OCI-LY1 (cell line): ENCODE measurements around the gene LYRM7.

Experiments used
- H2AFZ ChIP-seq: fragments of 200-600 bp; sonication (generic), shearing (Covaris generic); 2 replicates; pipeline ENCODE4 v1.6.0; 2014; ENCODE audit warnings: antibody characterized with exemption, mild to moderate bottlenecking, low read length
- H3F3A ChIP-seq: fragments of 200-600 bp; sonication (generic), shearing (Covaris generic); 2 replicates; pipeline ENCODE4 v1.6.0; 2014; ENCODE audit warnings: mild to moderate bottlenecking, antibody characterized with exemption, low read length, moderate library complexity; ENCODE audit not compliant: insufficient read depth
- H3K27ac ChIP-seq: fragments of 200-600 bp; sonication (generic); 2 replicates; pipeline ENCODE4 v1.5.1; 2014; ENCODE audit warnings: low read length, mixed run types, mild to moderate bottlenecking, low read depth; ENCODE audit not compliant: poor library complexity, severe bottlenecking
- H3K27me3 ChIP-seq: fragments of 200-600 bp; sonication (generic); 2 replicates; pipeline ENCODE4 v1.6.0; 2014; ENCODE audit warnings: antibody characterized with exemption, mild to moderate bottlenecking, low read length, moderate library complexity; ENCODE audit not compliant: insufficient read depth
- H3K36me3 ChIP-seq: fragments of 200-600 bp; sonication (generic); 2 replicates; pipeline ENCODE4 v1.6.1; 2014; ENCODE audit warnings: mild to moderate bottlenecking, antibody characterized with exemption, low read length, moderate library complexity, mixed read lengths; ENCODE audit not compliant: insufficient read depth
- H3K4me1 ChIP-seq: fragments of 200-600 bp; sonication (generic); 2 replicates; pipeline ENCODE4 v1.5.1; 2014; ENCODE audit warnings: mild to moderate bottlenecking, low read length, moderate library complexity; ENCODE audit not compliant: insufficient read depth, severe bottlenecking
- H3K4me2 ChIP-seq: fragments of 200-600 bp; sonication (generic), shearing (Covaris generic); 2 replicates; pipeline ENCODE4 v1.6.1; 2014; ENCODE audit warnings: low read length
- H3K4me3 ChIP-seq: fragments of 200-600 bp; sonication (generic); 2 replicates; pipeline ENCODE4 v1.5.1; 2014; ENCODE audit warnings: low read length, low read depth, mild to moderate bottlenecking, mixed read lengths; ENCODE audit not compliant: poor library complexity, severe bottlenecking
- H3K79me2 ChIP-seq: fragments of 200-600 bp; shearing (Covaris generic); 2 replicates; pipeline ENCODE4 v1.6.1; 2016; ENCODE audit warnings: mixed run types, low read length, mixed read lengths; ENCODE audit not compliant: insufficient read depth
- H3K9ac ChIP-seq: fragments of 200-600 bp; sonication (generic), shearing (Covaris generic); 2 replicates; pipeline ENCODE4 v1.6.1; 2014; ENCODE audit warnings: mild to moderate bottlenecking, low read length, mixed read lengths
- H3K9me2 ChIP-seq: fragments of 200-600 bp; sonication (generic), shearing (Covaris generic); 2 replicates; pipeline ENCODE4 v1.6.1; 2014; ENCODE audit warnings: low read depth, mild to moderate bottlenecking, low read length, mixed read lengths
- H3K9me3 ChIP-seq: fragments of 200-600 bp; shearing (Covaris generic); 2 replicates; pipeline ENCODE4 v1.6.1; 2014; ENCODE audit warnings: low read length, mixed read lengths
- H4K20me1 ChIP-seq: fragments of 200-600 bp; sonication (generic), shearing (Covaris generic); 2 replicates; pipeline ENCODE4 v1.6.0; 2016; ENCODE audit warnings: mild to moderate bottlenecking, low read length; ENCODE audit not compliant: insufficient read depth
- CTCF ChIP-seq: fragments of 200-600 bp; sonication (generic), shearing (Covaris generic); IDR thresholded peaks from 2 replicates; pipeline ENCODE4 v1.5.1; 2017; ENCODE audit warnings: mild to moderate bottlenecking, antibody characterized with exemption, low read length, moderate library complexity, mixed read lengths
- EZH2 ChIP-seq: fragments of 200-600 bp; sonication (generic), shearing (Covaris generic); IDR thresholded peaks from 2 replicates; pipeline ENCODE4 v1.8.0; 2017; ENCODE audit warnings: borderline replicate concordance, mixed run types, mild to moderate bottlenecking, antibody characterized with exemption, low read length, moderate library complexity, mixed read lengths

Gene LYRM7

GRCh38 chr5:131180407-131180806 lies 9.7 kb downstream of the LYRM7 start:
- Histone ChIP-seq H3K4me2 (no peak overlapping the region), H3K9ac (no peak overlapping the region)

GRCh38 chr5:131182839-131183238 lies 12.1 kb downstream of the LYRM7 start:
- no peaks in the 10 kb centered on the region for H4K20me1 ChIP-seq
- H2AFZ ChIP-seq = no peak overlapping the region
- no peaks in the 10 kb centered on the region for H3K9me2 ChIP-seq
- TF ChIP-seq CTCF = no peak
- no peak for TF ChIP-seq EZH2
- H3F3A ChIP-seq = no peaks in the 10 kb centered on the region
- peaks cover 19% of the 10 kb centered on the region for H3K4me1 ChIP-seq
- no peak overlapping the region for H3K9ac ChIP-seq
- H3K36me3 ChIP-seq = peaks cover 25% of the 10 kb centered on the region
- H3K9me3 ChIP-seq = no peaks in the 10 kb centered on the region
- H3K79me2 ChIP-seq = peaks cover 8% of the 10 kb centered on the region
- no peak overlapping the region for H3K27ac ChIP-seq
- H3K27me3 ChIP-seq = no peaks in the 10 kb centered on the region
- no peak overlapping the region for H3K4me3 ChIP-seq
- no peak overlapping the region for H3K4me2 ChIP-seq

More at GRCh38 chr5:131180407-131180806, 9.7 kb downstream of the LYRM7 start:
- Histone ChIP-seq H3K9me3 (no peaks in the 10 kb centered on the region), H3K79me2 (peaks cover 27% of the 10 kb centered on the region), H3K4me1 (peaks cover 32% of the 10 kb centered on the region), H3K36me3 (peaks cover 14% of the 10 kb centered on the region), H3K9me2 (no peaks in the 10 kb centered on the region), H3K27me3 (no peaks in the 10 kb centered on the region), H3F3A (no peaks in the 10 kb centered on the region), H4K20me1 (no peaks in the 10 kb centered on the region), H3K27ac (no peak overlapping the region), H2AFZ (no peak overlapping the region), H3K4me3 (no peak overlapping the region)
- no peak for TF ChIP-seq EZH2
- no peak for TF ChIP-seq CTCF

- Histone ChIP-seq H4K20me1 (no peaks in the 10 kb centered on the region), H2AFZ (no peak overlapping the region), H3K79me2 (no peaks in the 10 kb centered on the region; the same call in 1 of the 2 replicates), H3K9me2 (no peaks in the 10 kb centered on the region), H3K27ac (no peak overlapping the region), H3K4me2 (no peak overlapping the region), H3K9me3 (no peaks in the 10 kb centered on the region), H3K4me3 (no peak overlapping the region), H3K9ac (no peak overlapping the region), H3K36me3 (peaks cover 39% of the 10 kb centered on the region), H3K27me3 (no peaks in the 10 kb centered on the region), H3K4me1 (peaks cover 15% of the 10 kb centered on the region), H3F3A (no peaks in the 10 kb centered on the region)
- no peak for TF ChIP-seq CTCF
- no peak for TF ChIP-seq EZH2
Measured at GRCh38 chr5:131185523-131186104, 14.9 kb downstream of the LYRM7 start.
